ENCODE measurements around the gene IL16.

IL16 gene

GRCh38 chr15:81261172-81261811 is 64.6 kb downstream of the IL16 start:
- DNase-seq (ENCODE audit: low read depth): no peak
- no peak overlapping the region for H3K4me3 ChIP-seq (ENCODE audit: low read depth, low read length)
- in situ Hi-C loops (cut with HindIII; ENCODE audit: low sequenced_read_pairs): loop anchor here (10.0 kb wide), 1 partner anchor 86 kb away; no protein-coding TSS in a partner anchor
- no peak for TF ChIP-seq CTCF (IDR thresholded peaks at IDR 0.05; ENCODE audit: low read depth, low read length, missing control alignments)

GRCh38 chr15:81263477-81263876 is 66.8 kb downstream of the IL16 start:
- DNase-seq (ENCODE audit: low read depth): no peak
- in situ Hi-C loops (cut with HindIII; ENCODE audit: low sequenced_read_pairs): loop anchor here (10.0 kb wide), 1 partner anchor 89 kb away; no protein-coding TSS in a partner anchor
- TF ChIP-seq CTCF (IDR thresholded peaks at IDR 0.05; ENCODE audit: low read depth, low read length, missing control alignments): no peak
- H3K4me3 ChIP-seq (ENCODE audit: low read depth, low read length): no peak overlapping the region

- no peak for DNase-seq (ENCODE audit: low read depth)
- TF ChIP-seq CTCF (IDR thresholded peaks at IDR 0.05; ENCODE audit: low read depth, low read length, missing control alignments): no peak
- in situ Hi-C loops (cut with HindIII; ENCODE audit: low sequenced_read_pairs): loop anchor here (10.0 kb wide), 1 partner anchor 89 kb away; no protein-coding TSS in a partner anchor
- no peak overlapping the region for H3K4me3 ChIP-seq (ENCODE audit: low read depth, low read length)
These were observed 67.6 kb downstream of the IL16 start for GRCh38 chr15:81264072-81264857.

GRCh38 chr15:81265256-81265943 is 68.7 kb downstream of the IL16 start:
- no peak for TF ChIP-seq CTCF (IDR thresholded peaks at IDR 0.05; ENCODE audit: low read depth, low read length, missing control alignments)
- no peak overlapping the region for H3K4me3 ChIP-seq (ENCODE audit: low read depth, low read length)
- no peak for DNase-seq (ENCODE audit: low read depth)
- in situ Hi-C loops (cut with HindIII; ENCODE audit: low sequenced_read_pairs): loop anchor here (10.0 kb wide), 1 partner anchor 91 kb away; no protein-coding TSS in a partner anchor

GRCh38 chr15:81265944-81266775 is 69.5 kb downstream of the IL16 start:
- peak; percentile 57 for DNase-seq (ENCODE audit: low read depth)
- in situ Hi-C loops (cut with HindIII; ENCODE audit: low sequenced_read_pairs): loop anchor here (10.0 kb wide), 1 partner anchor 91 kb away; no protein-coding TSS in a partner anchor
- peak; percentile 95 for TF ChIP-seq CTCF (IDR thresholded peaks at IDR 0.05; ENCODE audit: low read depth, low read length, missing control alignments)
- H3K4me3 ChIP-seq (ENCODE audit: low read depth, low read length): no peak overlapping the region

Data from astrocyte of the cerebellum (primary cell).